ENCODE results near the gene ARSB. TPM values are rescaled to one million over a fixed set of nuclear protein-coding genes. Genes with fewer than 3 reads are reported as not detected.

The ARSB gene
- total and polyA plus RNA-seq, 12 donors = 1.7 to 21.4 (median 14.1) TPM

- no peak for ATAC-seq
- Histone ChIP-seq H3K4me1 (peaks cover 0 to 26% (median 13%) of the 10 kb centered on the region in 9 donors), H3K4me3 (no peak overlapping the region), H3K27me3 (no peaks in the 10 kb centered on the region), H3K27ac (no peak overlapping the region), H3K36me3 (no peaks in the 10 kb centered on the region), H3K9me3 (no peaks in the 10 kb centered on the region)
- TF ChIP-seq CTCF (IDR thresholded peaks at IDR 0.05) = no peak
- WGBS, 2 donors = 98 to 99% methylated on average over 2 of the region's 2 CpGs
- intact Hi-C loops (cut with DNase I) = loop anchor here in 1 of 10 donors (10.0 kb wide), 1 partner anchor 279 kb away; no protein-coding TSS in a partner anchor
- no peak for DNase-seq
Observed at GRCh38 chr5:78813906-78814530, 171.1 kb downstream of the ARSB start.

GRCh38 chr5:78813286-78813685 lies 171.8 kb downstream of the ARSB start:
- Histone ChIP-seq H3K9me3 (no peaks in the 10 kb centered on the region), H3K4me3 (no peak overlapping the region), H3K27ac (no peak overlapping the region), H3K36me3 (no peaks in the 10 kb centered on the region), H3K4me1 (peaks cover 0 to 33% (median 18%) of the 10 kb centered on the region in 9 donors), H3K27me3 (no peaks in the 10 kb centered on the region)
- DNase-seq (no peak), ATAC-seq (no peak)
- intact Hi-C loops (cut with DNase I) = loop anchor here in 1 of 10 donors (10.0 kb wide), 1 partner anchor 278 kb away; no protein-coding TSS in a partner anchor
- WGBS, 2 donors = 98 to 100% methylated on average over 1 of the region's 1 CpG
- no peak for TF ChIP-seq CTCF (IDR thresholded peaks at IDR 0.05)

GRCh38 chr5:78811866-78812265 lies 173.2 kb downstream of the ARSB start:
- peaks cover 0 to 36% (median 18%) of the 10 kb centered on the region in 9 donors for H3K4me1 ChIP-seq
- H3K27me3 ChIP-seq = no peaks in the 10 kb centered on the region
- no peak overlapping the region for H3K27ac ChIP-seq
- H3K9me3 ChIP-seq = no peaks in the 10 kb centered on the region
- intact Hi-C loops (cut with DNase I) = loop anchor here in 1 of 10 donors (10.0 kb wide), 1 partner anchor 277 kb away; no protein-coding TSS in a partner anchor
- no peak for TF ChIP-seq CTCF (IDR thresholded peaks at IDR 0.05)
- ATAC-seq (no peak), DNase-seq (no peak)
- WGBS, 2 donors = 85 to 93% methylated on average over 1 of the region's 1 CpG
- no peak overlapping the region for H3K4me3 ChIP-seq
- no peaks in the 10 kb centered on the region for H3K36me3 ChIP-seq

- no peak for DNase-seq
- TF ChIP-seq CTCF (IDR thresholded peaks at IDR 0.05) = no peak
- intact Hi-C loops (cut with DNase I) = loop anchor here in 1 of 10 donors (10.0 kb wide), 1 partner anchor 276 kb away; no protein-coding TSS in a partner anchor
Observed at GRCh38 chr5:78811121-78811817, 173.8 kb downstream of the ARSB start.

More at GRCh38 chr5:78811121-78811817, 173.8 kb downstream of the ARSB start:
- H3K27me3 ChIP-seq = no peaks in the 10 kb centered on the region
- 73 to 78% methylated on average over 5 of the region's 5 CpGs for WGBS, 2 donors
- H3K4me3 ChIP-seq = no peak overlapping the region
- no peak overlapping the region for H3K27ac ChIP-seq
- H3K36me3 ChIP-seq = no peaks in the 10 kb centered on the region
- ATAC-seq = no peak
- peaks cover 0 to 36% (median 18%) of the 10 kb centered on the region in 9 donors for H3K4me1 ChIP-seq
- no peaks in the 10 kb centered on the region for H3K9me3 ChIP-seq

Data from heart right ventricle (tissue), 16 donors.